Hepatic stellate cell (primary cell): ENCODE measurements around the gene AGPAT4.

Experiments used
- DNase-seq: peaks from one replicate; pipeline ENCODE4 v3.0.0; 2011; ENCODE audit warnings: low spot score

Gene AGPAT4

DNA sequence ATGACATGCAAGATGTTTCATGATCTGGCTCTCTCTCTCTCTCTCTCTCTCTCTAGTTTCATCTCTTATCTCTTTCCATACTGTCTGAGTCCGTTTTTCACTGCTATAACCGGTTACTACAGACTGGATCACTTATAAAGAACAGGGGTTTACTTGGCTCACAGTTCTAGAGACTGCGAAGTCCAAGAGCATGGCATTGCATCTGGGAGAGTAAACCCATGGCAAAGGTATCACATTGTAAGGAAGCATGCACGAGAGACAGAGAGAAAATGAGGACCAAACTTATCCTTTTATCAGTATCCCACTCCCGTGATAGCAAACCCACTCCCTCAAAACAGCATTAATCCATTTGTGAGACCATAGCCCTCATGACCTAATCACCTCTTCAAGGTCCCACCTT lies 7.2 kb upstream of the AGPAT4 start:
- DNase-seq = no peak

DNA sequence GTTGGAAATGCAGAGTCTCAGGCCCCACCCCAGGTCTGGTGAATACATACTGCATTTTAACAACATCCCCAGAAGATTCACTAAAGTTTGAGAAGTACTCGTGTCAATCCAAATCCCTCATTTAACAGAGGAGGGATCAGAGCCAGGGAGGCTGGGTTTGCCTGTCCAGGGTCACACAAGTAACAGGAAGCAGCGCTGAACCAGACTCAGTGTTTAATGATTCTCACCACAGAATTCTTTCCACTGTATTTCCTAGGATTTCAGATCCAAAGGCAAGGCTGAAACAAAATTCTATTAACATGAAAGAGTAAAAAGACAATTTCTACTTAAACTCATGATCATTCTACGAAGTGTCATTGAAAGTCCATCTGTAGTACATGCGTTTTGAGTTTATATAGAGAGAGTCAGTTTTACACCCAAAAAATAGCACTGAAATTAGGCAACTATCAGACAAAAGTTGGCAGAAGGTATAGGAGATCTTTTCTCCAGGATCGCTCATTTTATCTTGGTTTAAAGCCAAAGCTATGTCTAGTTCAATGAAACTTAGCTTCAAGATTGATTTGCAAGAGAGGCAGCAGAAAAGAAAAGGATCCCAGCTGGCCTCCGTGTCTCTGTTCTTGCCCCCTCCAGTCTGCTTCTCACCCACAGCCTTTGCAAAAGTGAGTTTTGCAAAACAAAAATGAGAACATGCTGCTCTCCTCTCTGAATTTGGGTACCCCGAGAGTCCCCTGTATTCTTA lies 6.0 kb upstream of the AGPAT4 start:
- DNase-seq = no peak

- no peak for DNase-seq
Observed at GRCh38 chr6:161276605-161277155, 2.8 kb upstream of the AGPAT4 start.

DNA sequence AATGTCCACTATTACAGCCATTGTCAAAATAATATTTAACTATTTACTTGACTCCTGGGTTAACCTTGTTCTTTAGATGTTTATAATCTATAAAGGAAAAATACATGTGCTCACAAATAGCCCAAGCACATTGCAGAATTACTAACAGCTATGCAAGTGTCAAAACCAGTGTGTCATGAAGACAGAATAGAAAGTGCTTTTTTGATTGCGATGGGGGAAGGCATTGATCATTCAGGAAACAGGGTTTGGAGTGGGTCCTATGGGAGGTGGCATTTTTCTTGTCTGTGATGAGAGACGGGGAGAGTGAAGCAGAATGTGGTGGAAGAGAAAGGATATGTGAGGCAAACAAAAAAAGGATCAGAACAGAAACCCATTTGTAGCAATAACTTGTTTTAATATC lies 1.0 kb upstream of the AGPAT4 start:
- no peak for DNase-seq

DNA sequence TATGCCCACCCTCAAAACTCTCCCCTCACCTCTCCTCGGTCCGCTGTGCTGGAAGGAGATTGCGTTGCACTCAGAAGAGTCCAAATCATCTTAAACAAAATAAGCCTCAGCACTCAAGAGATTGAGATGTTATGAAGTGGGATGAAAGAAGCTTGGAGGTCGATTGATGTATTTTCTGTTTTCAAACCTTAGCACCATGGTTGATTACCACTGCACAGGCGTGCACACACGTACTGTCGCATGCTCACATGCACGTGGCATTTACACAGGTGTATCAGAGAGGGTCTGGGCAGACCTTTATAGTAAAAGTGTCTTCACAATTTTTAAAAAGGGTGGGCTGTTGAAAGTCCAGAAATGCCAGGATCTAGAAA lies 612 bp upstream of the AGPAT4 start:
- DNase-seq = no peak

GRCh38 chr6:161273274-161273751 lies 548 bp downstream of the AGPAT4 start:
- DNase-seq = peak; percentile 43

GRCh38 chr6:161272635-161273273 lies 1.1 kb downstream of the AGPAT4 start:
- DNase-seq = no peak

GRCh38 chr6:161271343-161272030 lies 2.4 kb downstream of the AGPAT4 start:
- no peak for DNase-seq

- no peak for DNase-seq
Observed at GRCh38 chr6:161270116-161270515, 3.7 kb downstream of the AGPAT4 start.

- no peak for DNase-seq
Observed at GRCh38 chr6:161269310-161269709, 4.6 kb downstream of the AGPAT4 start.

GRCh38 chr6:161268531-161269210 lies 5.2 kb downstream of the AGPAT4 start:
- DNase-seq = no peak

DNA sequence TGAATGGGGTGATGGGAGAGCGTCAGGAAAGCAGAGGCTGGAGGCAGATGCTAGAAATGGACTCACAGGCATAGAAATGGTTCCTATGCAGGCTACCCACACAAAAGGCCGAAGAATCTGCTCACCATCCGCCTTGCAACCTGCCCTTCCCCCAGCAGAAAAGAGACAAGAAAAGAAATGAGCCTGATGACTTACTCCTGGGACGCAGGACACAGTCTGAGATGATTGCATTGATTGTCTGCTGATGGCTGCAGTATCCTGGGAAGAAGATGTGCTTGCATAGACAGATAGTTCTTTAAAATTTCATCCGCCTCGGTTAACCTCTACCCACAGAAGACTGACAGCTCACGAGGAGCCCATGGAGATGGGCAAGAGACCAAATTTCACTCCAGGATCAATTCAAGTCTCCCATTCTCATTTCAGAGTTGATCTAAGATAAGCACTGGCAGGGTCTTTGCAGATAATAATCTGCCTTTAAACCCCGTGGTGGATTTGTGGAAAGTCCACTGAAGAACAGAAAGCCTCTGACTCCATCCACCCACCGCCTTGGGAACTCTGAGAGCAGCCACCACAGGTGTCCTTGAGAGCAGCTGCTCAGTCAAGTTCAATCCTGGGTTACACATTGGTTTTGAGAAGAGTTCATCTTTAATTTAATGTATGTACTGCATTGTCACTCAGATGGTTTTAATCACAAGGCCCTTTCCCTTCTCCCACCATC lies 7.2 kb downstream of the AGPAT4 start:
- no peak for DNase-seq

- no peak for DNase-seq
Observed at GRCh38 chr6:161265975-161266374, 7.9 kb downstream of the AGPAT4 start.

GRCh38 chr6:161265554-161265953 lies 8.3 kb downstream of the AGPAT4 start:
- no peak for DNase-seq

DNA sequence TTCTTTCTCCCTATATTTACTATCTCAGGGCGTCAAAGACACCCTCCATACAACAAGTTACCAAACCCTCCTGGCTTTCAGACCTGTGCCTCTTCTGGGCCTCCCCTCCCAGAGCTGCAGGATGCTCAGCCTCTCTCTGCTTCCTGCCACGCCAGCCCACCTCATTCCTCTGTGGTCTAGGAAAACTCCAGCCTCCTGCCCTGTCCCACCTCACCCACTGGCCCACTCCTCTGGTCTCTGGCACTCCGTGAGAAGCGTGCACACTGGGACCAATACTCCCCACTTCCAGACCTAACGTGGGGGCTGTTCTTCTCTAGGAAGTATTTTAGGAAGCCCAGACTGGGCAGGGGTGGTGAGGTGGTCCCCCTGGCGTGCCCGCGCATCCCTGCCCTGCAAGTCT lies 9.7 kb downstream of the AGPAT4 start:
- DNase-seq = no peak

DNA sequence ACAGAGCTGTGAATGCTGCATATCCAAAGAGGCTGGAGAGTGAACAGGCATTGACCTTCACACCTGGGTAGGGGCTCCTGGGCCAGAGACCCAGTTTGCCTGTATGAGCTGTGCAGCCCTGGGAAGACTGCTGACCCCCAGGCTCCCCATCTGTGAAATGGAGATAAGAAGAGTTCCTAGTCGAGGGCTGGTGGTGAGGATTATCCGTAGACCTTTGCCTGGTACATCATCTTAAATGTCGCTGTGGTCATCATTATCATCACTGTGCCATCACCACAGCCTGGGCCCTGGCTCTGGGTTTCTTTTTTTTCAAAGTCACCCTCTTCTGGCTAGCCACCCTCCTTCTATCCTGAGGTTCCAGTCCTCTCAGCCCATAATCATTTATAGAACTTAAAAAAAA lies 12.0 kb downstream of the AGPAT4 start:
- DNase-seq = no peak

DNA sequence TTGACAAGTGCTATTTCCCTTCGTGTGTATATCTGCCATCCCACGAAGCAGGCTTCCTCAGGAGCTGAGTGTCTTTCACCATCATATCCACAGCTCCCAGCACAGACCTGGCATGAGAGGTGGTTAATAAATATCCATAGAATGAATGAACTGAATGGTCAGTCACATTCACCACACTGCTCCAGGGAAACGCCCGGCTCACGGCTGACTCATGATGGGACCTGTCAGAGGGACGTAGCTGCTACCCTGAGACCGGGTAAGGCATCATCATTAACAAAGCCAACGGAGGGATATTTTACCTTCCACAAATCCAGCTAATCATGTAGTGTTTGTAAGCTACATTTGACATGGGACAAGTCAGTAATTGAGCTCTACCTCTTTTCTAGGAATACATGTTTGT lies 12.5 kb downstream of the AGPAT4 start:
- DNase-seq = no peak

- no peak for DNase-seq
Observed at GRCh38 chr6:161259302-161259701, 14.6 kb downstream of the AGPAT4 start.

DNA sequence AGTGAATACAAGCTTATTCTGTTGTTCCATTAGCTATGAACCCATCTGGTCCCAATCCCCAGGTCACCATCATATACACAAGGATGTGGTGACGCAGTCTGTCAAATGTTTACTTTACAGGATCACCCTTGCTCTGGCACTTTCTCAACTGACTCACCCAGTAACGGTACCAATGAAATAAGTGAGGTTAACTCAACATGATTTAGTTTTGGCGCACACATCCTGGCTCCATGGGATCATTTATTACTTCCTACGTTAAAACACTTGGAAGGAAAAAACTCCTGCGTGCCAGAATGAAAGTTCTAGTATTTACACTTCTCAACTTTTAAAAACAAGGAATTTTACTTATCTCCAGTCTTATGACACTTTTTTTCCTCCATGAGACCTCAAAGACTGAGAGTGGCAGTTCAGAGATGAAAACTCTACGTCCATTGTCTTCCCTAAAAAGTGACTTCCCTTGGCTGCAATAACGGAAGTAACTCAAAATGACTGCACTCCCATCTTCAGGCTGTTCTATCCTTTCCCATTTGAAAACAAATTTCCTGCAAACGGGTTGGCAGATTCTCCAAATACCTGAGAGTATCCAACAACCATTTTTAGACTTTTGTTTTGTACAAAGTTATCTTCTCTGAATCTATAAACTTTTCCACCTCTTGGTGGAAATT lies 15.9 kb downstream of the AGPAT4 start:
- DNase-seq = peak; percentile 50

- no peak for DNase-seq
Observed at GRCh38 chr6:161256407-161256806, 17.5 kb downstream of the AGPAT4 start.

- DNase-seq = no peak
Observed at GRCh38 chr6:161255518-161255917, 18.3 kb downstream of the AGPAT4 start.
